HG03095 (cell line): Measurements from ENCODE around the gene ZPLD1.

Experiments used
- ATAC-seq: cut with Tn5 transposase; IDR thresholded peaks from one replicate; pipeline ENCODE4 v1.9.1; 2021; ENCODE audit warnings: moderate library complexity; ENCODE audit not compliant: unreplicated experiment

The ZPLD1 gene

DNA sequence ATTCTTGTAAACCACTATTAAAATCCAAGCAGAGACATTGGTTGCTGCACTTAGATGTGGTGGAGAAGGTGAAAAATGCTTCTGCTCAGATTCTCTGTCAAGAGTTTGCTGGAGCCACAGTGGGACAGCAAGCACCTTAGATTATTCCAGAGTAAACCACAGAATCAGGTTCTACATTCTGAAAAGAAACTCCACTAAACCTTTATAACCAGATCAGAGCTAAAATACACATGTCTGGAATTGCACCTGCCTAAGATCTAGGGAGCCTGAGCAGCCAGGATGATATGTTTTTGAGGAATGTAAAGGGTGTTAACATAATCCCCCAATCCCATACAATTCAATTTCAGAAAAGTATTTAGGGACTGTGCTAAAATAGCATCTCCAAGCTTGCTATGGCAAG lies at the start of gene ZPLD1:
ZPLD1 (plus strand) TSS at position 301 of the 400 bp plus-strand sequence. CDS start 3,473 bp downstream, outside the sequence.
- ATAC-seq = no peak

DNA sequence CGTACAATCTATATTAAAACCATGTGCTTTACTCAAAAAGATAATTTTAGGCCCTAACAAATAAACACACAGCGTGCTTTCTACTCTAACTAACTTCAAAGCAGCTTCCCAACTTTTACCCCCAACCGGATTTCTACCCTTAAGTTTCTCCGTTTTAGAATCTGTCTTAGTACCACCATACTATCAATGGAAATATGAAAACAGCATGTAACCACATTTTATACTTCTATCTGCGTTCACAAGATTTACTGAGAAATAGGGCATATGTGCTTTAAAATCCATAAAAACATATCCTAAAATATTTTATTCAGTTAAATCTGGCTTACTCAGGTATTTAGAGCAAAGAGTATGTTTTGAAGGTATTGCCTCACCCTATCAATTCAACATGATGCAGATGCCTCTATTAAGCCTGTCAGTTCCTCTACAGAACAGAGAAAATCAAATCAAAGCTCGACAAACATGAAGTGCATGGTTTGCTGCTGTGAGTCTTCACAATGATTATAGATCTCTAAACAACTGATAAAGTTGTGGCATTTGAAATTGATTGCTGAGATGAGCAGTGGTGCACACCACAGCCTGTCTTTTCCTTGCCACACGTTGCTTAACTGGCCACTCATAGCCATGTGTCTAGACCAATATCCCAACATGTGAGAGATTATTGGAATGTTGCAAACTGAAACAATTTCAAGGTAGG lies 44.5 kb upstream of the ZPLD1 start:
- ATAC-seq = no peak

- no peak for ATAC-seq
These were observed 43.9 kb upstream of the ZPLD1 start for GRCh38 chr3:102390916-102391315.

DNA sequence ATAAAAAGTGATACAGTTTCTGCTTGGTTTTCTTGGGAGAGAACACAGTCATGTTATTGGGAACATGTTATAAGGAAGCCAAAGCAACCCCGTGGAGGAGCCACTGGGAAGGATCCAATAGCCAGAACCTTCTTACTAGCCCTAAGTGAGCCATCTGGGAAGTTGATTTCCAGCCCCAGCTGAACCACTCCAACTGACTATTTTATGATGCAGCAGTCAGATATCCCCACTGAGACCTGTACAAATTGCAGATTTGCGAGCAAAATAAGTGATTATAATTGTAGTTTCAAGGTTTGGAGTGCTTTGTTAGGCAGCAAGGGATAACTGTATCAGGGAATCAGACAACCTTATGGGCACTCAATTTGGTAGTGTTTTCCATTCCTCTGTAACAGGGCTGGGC lies 43.3 kb upstream of the ZPLD1 start:
- ATAC-seq = no peak

- ATAC-seq = no peak
These were observed 40.3 kb upstream of the ZPLD1 start for GRCh38 chr3:102394517-102394916.

GRCh38 chr3:102398176-102398575 lies 36.6 kb upstream of the ZPLD1 start:
- no peak for ATAC-seq

- ATAC-seq = no peak
These were observed 36.1 kb upstream of the ZPLD1 start for GRCh38 chr3:102398666-102399065.

DNA sequence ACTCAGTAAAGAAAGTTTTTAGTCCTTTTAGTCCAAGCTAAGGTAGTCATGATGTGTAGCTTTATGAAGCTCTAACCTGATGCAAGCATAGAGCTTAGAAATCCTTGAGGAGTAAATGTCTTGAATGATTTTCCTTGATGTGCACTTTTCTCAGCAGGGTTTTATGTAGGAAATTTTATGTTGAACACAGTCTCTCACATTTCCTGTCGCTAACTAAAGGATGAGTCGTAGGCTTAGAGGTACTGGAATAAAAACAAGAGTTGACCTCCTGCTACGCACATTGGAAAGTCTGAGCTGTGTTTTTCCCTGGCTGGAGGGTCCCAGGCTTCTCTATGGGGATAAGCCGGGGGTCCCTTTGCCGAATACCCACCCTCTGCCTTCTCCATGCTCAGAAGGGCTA lies 34.7 kb upstream of the ZPLD1 start:
- no peak for ATAC-seq

- no peak for ATAC-seq
These were observed 34.0 kb upstream of the ZPLD1 start for GRCh38 chr3:102400766-102401165.

DNA sequence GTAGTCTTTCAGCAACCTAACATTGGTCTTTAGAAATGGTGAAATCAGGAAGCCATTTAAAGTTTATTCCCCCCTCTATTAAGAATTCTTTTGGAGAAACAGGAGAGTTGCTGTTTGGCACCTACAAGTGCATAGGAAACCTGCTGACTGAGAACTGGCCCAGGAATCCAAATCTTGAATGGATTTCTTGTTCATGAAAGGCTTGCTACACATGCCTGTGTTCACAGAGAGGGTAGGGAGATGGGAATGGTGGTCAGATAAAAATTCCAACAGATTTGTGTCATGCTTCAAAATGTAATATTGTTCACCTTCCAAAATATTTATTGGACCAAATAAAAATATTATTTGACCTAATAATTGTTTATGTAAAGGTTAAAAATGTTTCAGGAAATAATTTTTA lies 24.2 kb upstream of the ZPLD1 start:
- no peak for ATAC-seq

DNA sequence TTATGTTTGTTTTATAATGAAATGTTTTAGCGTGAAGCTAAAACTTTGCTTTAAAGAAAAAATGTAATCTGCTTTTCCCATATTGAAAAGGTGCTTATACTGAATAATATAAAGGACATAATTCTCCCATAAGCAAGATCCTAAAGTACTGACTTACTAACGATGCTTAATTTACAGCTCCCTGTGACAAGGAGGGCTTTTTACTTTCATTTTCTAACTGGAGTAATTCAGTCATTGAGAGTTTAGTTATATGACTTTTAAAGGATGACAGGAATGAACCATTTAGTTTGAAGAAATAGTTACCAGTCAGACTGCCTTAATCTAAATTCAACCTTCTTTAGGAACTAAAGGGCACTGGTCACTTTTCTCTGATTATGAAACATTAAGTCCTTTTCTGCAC lies 19.3 kb upstream of the ZPLD1 start:
- no peak for ATAC-seq

DNA sequence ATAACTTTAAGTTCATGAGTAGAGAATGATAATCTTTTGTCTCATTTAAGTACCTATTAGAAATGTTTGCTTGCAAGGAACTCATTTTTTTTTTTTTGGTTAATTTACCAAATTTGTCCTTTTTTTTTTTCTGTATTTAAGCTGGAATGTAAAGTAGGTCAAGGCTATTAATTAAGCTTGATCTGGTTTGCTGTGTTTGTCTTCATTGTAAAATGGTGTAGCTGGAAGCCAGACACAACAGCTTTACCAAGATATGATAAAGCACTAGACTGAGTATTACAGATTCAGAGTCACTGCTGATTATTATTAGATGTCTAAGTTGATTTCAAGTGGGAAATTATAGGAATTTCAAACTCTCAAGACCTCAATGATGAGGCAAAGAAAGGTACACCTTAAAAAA lies 15.0 kb upstream of the ZPLD1 start:
- no peak for ATAC-seq

- ATAC-seq = no peak
These were observed 7.0 kb downstream of the ZPLD1 start for GRCh38 chr3:102441832-102442231.

GRCh38 chr3:102443021-102443420 lies 8.2 kb downstream of the ZPLD1 start:
- ATAC-seq = no peak

DNA sequence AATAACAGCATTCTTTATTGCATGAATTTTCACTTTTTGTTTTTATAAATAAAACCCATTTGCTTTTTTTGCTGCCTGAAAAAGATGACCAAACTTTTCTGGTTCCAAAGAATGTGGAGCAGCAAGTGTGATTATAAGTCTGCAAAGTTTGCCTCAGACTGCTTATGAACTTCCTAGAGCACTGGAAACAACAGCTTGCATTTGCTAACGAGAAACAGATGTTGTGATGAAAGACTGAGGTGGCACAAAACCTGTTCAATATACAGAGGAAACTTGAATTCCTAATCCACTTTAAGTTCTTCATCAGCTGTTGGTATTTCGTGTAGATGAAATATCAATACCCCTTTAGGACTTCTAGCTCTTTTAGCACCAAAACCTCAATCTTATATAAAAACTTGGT lies 9.3 kb downstream of the ZPLD1 start:
- ATAC-seq = no peak

DNA sequence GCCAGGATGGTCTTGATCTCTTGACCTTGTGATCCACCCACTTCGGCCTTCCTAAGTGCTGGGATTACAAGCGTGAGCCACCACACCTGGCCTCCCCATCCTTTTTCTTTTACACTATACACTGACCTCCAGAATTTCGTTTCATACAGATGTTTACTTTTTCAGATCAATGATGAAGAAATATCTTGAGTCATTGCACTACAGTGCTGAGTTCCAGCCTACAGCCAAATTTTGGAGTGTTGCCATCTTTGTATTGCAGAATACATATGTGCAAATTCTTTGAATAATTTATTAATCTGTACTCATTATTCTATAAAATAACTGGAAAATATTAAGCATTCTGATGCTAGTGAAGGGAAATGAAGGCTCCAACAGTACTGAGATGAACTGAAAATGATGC lies 12.5 kb downstream of the ZPLD1 start:
- no peak for ATAC-seq

DNA sequence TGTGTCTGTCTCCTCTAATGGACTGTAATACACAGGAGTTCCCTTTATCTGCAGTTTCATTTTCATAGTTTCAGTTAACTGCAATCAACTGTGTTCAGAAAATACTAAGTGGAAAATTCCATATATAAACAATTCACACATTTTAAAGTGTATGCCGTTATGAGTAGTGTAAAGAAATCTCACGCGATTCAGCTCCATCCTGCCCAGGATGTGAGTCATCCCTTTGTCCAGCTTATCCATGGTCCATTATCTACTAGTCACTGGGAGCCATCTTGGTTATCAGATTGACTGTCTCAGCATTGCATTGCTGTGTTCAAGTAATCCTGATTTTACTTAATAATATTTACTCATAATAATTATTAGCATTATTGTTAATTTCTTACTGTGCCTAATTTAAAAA lies 14.5 kb downstream of the ZPLD1 start:
- ATAC-seq = no peak

GRCh38 chr3:102449930-102450329 lies 15.1 kb downstream of the ZPLD1 start:
- ATAC-seq = no peak

- no peak for ATAC-seq
These were observed 16.2 kb downstream of the ZPLD1 start for GRCh38 chr3:102450976-102451375.

DNA sequence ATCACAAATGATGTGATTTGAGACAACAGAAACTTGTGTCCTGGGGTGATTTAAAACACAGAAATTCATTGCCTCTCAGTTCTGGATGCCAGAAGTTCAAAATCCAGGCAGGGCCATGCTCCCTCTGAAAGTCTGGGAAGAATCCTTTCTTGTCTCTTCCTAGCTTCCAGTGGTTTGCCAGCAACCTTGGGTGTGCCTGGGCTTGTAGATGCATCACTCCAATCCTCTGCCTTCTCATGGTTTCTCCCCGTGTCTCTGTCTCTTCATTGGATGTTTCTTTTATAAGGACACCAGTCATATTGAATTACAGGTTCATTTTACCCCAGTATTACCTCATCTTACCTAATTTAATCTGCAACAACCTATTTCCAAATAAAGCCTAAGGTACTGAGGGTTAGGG lies 16.7 kb downstream of the ZPLD1 start:
- no peak for ATAC-seq

GRCh38 chr3:102454181-102454580 lies 19.4 kb downstream of the ZPLD1 start:
- no peak for ATAC-seq

GRCh38 chr3:102457644-102458043 lies 22.8 kb downstream of the ZPLD1 start:
- no peak for ATAC-seq

DNA sequence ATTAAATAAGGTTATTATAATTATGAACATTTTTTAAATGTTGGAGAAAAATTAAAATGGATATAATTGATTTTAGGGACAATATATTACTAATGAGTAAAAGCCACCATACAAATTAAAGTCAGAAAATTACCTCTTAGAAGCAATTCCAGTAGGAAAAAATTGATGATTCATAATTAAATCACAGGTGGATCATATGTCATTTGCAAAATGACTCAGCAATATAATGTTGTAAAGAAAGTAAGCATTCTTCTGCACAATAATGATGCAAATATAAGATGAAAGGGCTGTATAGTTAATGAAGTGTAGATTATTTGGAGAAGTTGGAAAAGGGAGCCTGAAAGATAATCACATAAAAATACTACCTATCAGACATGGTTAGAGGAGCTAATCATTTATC lies 25.8 kb downstream of the ZPLD1 start:
- ATAC-seq = no peak
